Neural progenitor cell (in vitro differentiated cells): ENCODE results near the gene PLCD4. TPM values are rescaled to one million over a fixed set of nuclear protein-coding genes. Genes with fewer than 3 reads are reported as not detected.

Experiments used
- DNase-seq: peaks from one replicate; pipeline ENCODE4 v3.0.0-alpha.2; 2016; ENCODE audit warnings: low spot score
- H2AFZ ChIP-seq: fragments of 200-600 bp; sonication (generic); replicated peaks from 2 replicates; pipeline ENCODE4 v1.6.1; 2016; ENCODE audit warnings: antibody characterized with exemption
- H3F3A ChIP-seq: fragments of 200-600 bp; sonication (generic); 2 replicates; pipeline ENCODE4 v1.6.1; 2016; ENCODE audit warnings: antibody characterized with exemption, low read depth
- H3K27ac ChIP-seq: fragments of 200-600 bp; sonication (generic); 2 replicates; pipeline ENCODE4 v1.5.1; 2016; ENCODE audit warnings: mild to moderate bottlenecking
- H3K27me3 ChIP-seq: fragments of 200-600 bp; sonication (generic); 2 replicates; pipeline ENCODE4 v1.6.1; 2016; ENCODE audit warnings: mild to moderate bottlenecking, moderate library complexity
- H3K36me3 ChIP-seq: fragments of 200-600 bp; sonication (generic); 2 replicates; pipeline ENCODE4 v1.5.1; 2016
- H3K4me1 ChIP-seq: fragments of 200-600 bp; sonication (generic); 2 replicates; pipeline ENCODE4 v1.6.1; 2016; ENCODE audit warnings: mixed run types
- H3K4me2 ChIP-seq: fragments of 200-600 bp; sonication (generic); 2 replicates; pipeline ENCODE4 v1.6.1; 2016
- H3K4me3 ChIP-seq: fragments of 200-600 bp; sonication (generic); 2 replicates; pipeline ENCODE4 v1.5.1; 2016
- H3K79me2 ChIP-seq: fragments of 200-600 bp; sonication (generic); 2 replicates; pipeline ENCODE4 v1.6.1; 2016; ENCODE audit warnings: low read depth
- H3K9ac ChIP-seq: fragments of 200-600 bp; sonication (generic); 2 replicates; pipeline ENCODE4 v1.6.1; 2016
- H3K9me3 ChIP-seq: fragments of 200-600 bp; sonication (generic); 2 replicates; pipeline ENCODE4 v1.5.1; 2016; ENCODE audit warnings: low read depth
- H4K20me1 ChIP-seq: fragments of 200-600 bp; sonication (generic); 2 replicates; pipeline ENCODE4 v1.6.1; 2016; ENCODE audit warnings: low read depth
- H3K27ac Mint-ChIP-seq: 3 replicates; pipeline ENCODE4 v1.8.0; 2021; ENCODE audit warnings: mixed read lengths
- H3K27me3 Mint-ChIP-seq: 2 replicates; pipeline ENCODE4 v1.8.0; 2022; ENCODE audit warnings: low read depth, mild to moderate bottlenecking, inconsistent platforms, moderate library complexity, mixed read lengths; ENCODE audit not compliant: insufficient read depth
- H3K36me3 Mint-ChIP-seq: 3 replicates; pipeline ENCODE4 v1.8.0; 2021; ENCODE audit warnings: mixed read lengths
- H3K4me1 Mint-ChIP-seq: 3 replicates; pipeline ENCODE4 v1.8.0; 2021; ENCODE audit warnings: mixed read lengths
- H3K4me3 Mint-ChIP-seq: 3 replicates; pipeline ENCODE4 v1.8.0; 2021; ENCODE audit warnings: mild to moderate bottlenecking, moderate library complexity, mixed read lengths
- H3K9me3 Mint-ChIP-seq: 3 replicates; pipeline ENCODE4 v1.8.0; 2020; ENCODE audit warnings: mixed read lengths
- CTCF ChIP-seq: fragments of 200-600 bp; sonication (generic); IDR thresholded peaks from 2 replicates; pipeline ENCODE4 v1.5.1; 2017; ENCODE audit warnings: antibody characterized with exemption, mild to moderate bottlenecking
- EZH2 ChIP-seq: fragments of 200-600 bp; sonication (generic); IDR thresholded peaks from 2 replicates; pipeline ENCODE4 v1.6.1; 2017; ENCODE audit warnings: antibody characterized with exemption, mild to moderate bottlenecking, moderate library complexity
- EZH2phosphoT487 ChIP-seq: fragments of 200-600 bp; sonication (generic); IDR thresholded peaks from 2 replicates; pipeline ENCODE4 v1.6.1; 2017; ENCODE audit warnings: antibody characterized with exemption
- total RNA-seq: library from RNA; depleted of rRNA; stranded (reverse); fragments of >200 nt; gene quantifications from 2 replicates; pipeline ENCODE4 v1.2.3, GENCODE V29; 2015; ENCODE audit warnings: low replicate concordance

The PLCD4 gene
- total RNA-seq, 1 donor from 2014 or later, result 1.1 TPM

- no peaks in the 10 kb centered on the region for H3K4me1 ChIP-seq
- peaks cover 4% of the 10 kb centered on the region for H3K79me2 ChIP-seq
- H3K36me3 ChIP-seq, result peaks cover 4% of the 10 kb centered on the region
- Mint-ChIP-seq H3K27ac (no peak overlapping the region), H3K27me3 (peaks cover 2% of the 10 kb centered on the region), H3K4me1 (no peaks in the 10 kb centered on the region), H3K4me3 (no peak overlapping the region), H3K9me3 (no peaks in the 10 kb centered on the region), H3K36me3 (peaks cover 28% of the 10 kb centered on the region)
- H4K20me1 ChIP-seq, result peaks cover 7% of the 10 kb centered on the region
- H3K4me2 ChIP-seq, result no peak overlapping the region
- H3K9me3 ChIP-seq, result no peaks in the 10 kb centered on the region
- TF ChIP-seq CTCF (no peak), EZH2phosphoT487 (no peak), EZH2 (no peak)
- no peak overlapping the region for H3K9ac ChIP-seq
- no peaks in the 10 kb centered on the region for H3K27me3 ChIP-seq
- no peak for DNase-seq
- H3F3A ChIP-seq, result peaks cover 7% of the 10 kb centered on the region
- no peak overlapping the region for H3K27ac ChIP-seq
- no peak overlapping the region for H3K4me3 ChIP-seq
- no peak overlapping the region for H2AFZ ChIP-seq
Observed at GRCh38 chr2:218643751-218644310, 36.1 kb downstream of the PLCD4 start.

- H3F3A ChIP-seq, result peaks cover 11% of the 10 kb centered on the region
- H3K79me2 ChIP-seq, result peaks cover 4% of the 10 kb centered on the region
- H3K4me3 ChIP-seq, result no peak overlapping the region
- no peak overlapping the region for H3K27ac Mint-ChIP-seq
- DNase-seq, result no peak
- no peak overlapping the region for H3K27ac ChIP-seq
- peaks cover 28% of the 10 kb centered on the region for H3K36me3 Mint-ChIP-seq
- H3K36me3 ChIP-seq, result peaks cover 4% of the 10 kb centered on the region
- no peak overlapping the region for H3K4me2 ChIP-seq
- no peaks in the 10 kb centered on the region for H3K9me3 Mint-ChIP-seq
- peaks cover 2% of the 10 kb centered on the region for H3K27me3 Mint-ChIP-seq
- H4K20me1 ChIP-seq, result peaks cover 7% of the 10 kb centered on the region
- H3K27me3 ChIP-seq, result no peaks in the 10 kb centered on the region
- no peak overlapping the region for H2AFZ ChIP-seq
- H3K4me1 ChIP-seq, result no peaks in the 10 kb centered on the region
- TF ChIP-seq EZH2phosphoT487 (no peak), CTCF (no peak), EZH2 (no peak)
- H3K9me3 ChIP-seq, result no peaks in the 10 kb centered on the region
- no peak overlapping the region for H3K9ac ChIP-seq
- H3K4me1 Mint-ChIP-seq, result no peaks in the 10 kb centered on the region
- no peak overlapping the region for H3K4me3 Mint-ChIP-seq
Observed at GRCh38 chr2:218644721-218645120, 37.0 kb downstream of the PLCD4 start.

- H3K4me1 ChIP-seq, result no peaks in the 10 kb centered on the region
- no peak overlapping the region for H3K9ac ChIP-seq
- no peak overlapping the region for H2AFZ ChIP-seq
- H3K4me3 ChIP-seq, result no peak overlapping the region
- H3K27me3 ChIP-seq, result no peaks in the 10 kb centered on the region
- Mint-ChIP-seq H3K27ac (no peak overlapping the region), H3K27me3 (peaks cover 2% of the 10 kb centered on the region), H3K4me3 (no peak overlapping the region), H3K36me3 (peaks cover 28% of the 10 kb centered on the region), H3K9me3 (no peaks in the 10 kb centered on the region), H3K4me1 (no peaks in the 10 kb centered on the region)
- H3K36me3 ChIP-seq, result peaks cover 4% of the 10 kb centered on the region
- peaks cover 4% of the 10 kb centered on the region for H3K79me2 ChIP-seq
- DNase-seq, result no peak
- H3K27ac ChIP-seq, result no peak overlapping the region
- no peaks in the 10 kb centered on the region for H3K9me3 ChIP-seq
- peaks cover 11% of the 10 kb centered on the region for H3F3A ChIP-seq
- TF ChIP-seq EZH2 (no peak), CTCF (no peak), EZH2phosphoT487 (no peak)
- peaks cover 7% of the 10 kb centered on the region for H4K20me1 ChIP-seq
- no peak overlapping the region for H3K4me2 ChIP-seq
Observed at GRCh38 chr2:218645126-218645525, 37.4 kb downstream of the PLCD4 start.
